Astrocyte (in vitro differentiated cells and primary cell): Measurements from ENCODE around the gene PDE7B. TPM values are rescaled to one million over a fixed set of nuclear protein-coding genes. Genes with fewer than 3 reads are reported as not detected.

Source experiments
- DNase-seq: peaks from one replicate; pipeline ENCODE4 v3.0.0-alpha.2; 2010; ENCODE audit warnings: low read depth
- FAIRE-seq: peaks from 2 replicates; lab custom pipeline; 2011; peaks lifted over from hg19 to GRCh38; lab: Jason Lieb, UNC
- H2AFZ ChIP-seq: 2 replicates; pipeline ENCODE4 v1.6.0; 2012; ENCODE audit warnings: low read depth, low read length, inconsistent platforms
- H3K27ac ChIP-seq: 2 replicates; pipeline ENCODE4 v1.5.1; 2011; ENCODE audit warnings: low read depth, low read length, inconsistent platforms
- H3K27me3 ChIP-seq: 2 replicates; pipeline ENCODE4 v1.6.0; 2011; ENCODE audit warnings: low read length, inconsistent platforms; ENCODE audit not compliant: insufficient read depth
- H3K36me3 ChIP-seq: 2 replicates; pipeline ENCODE4 v1.5.1; 2011; ENCODE audit warnings: low read length, inconsistent platforms; ENCODE audit not compliant: insufficient read depth
- H3K4me1 ChIP-seq: 2 replicates; pipeline ENCODE4 v1.5.1; 2011; ENCODE audit warnings: low read length, inconsistent platforms; ENCODE audit not compliant: insufficient read depth
- H3K4me2 ChIP-seq: 2 replicates; pipeline ENCODE4 v1.6.0; 2012; ENCODE audit warnings: low read length, inconsistent platforms
- H3K4me3 ChIP-seq: 2 replicates; pipeline ENCODE4 v1.5.1; 2011; ENCODE audit warnings: low read depth, mild to moderate bottlenecking, low read length, inconsistent platforms; ENCODE audit not compliant: insufficient read depth
- H3K79me2 ChIP-seq: 2 replicates; pipeline ENCODE4 v1.6.0; 2012; ENCODE audit warnings: mild to moderate bottlenecking, low read length, inconsistent platforms; ENCODE audit not compliant: insufficient read depth
- H3K9ac ChIP-seq: 2 replicates; pipeline ENCODE4 v1.6.0; 2012; ENCODE audit warnings: mild to moderate bottlenecking, low read length, inconsistent platforms
- H3K9me3 ChIP-seq: 2 replicates; pipeline ENCODE4 v1.5.1; 2012; ENCODE audit warnings: low read depth, mild to moderate bottlenecking, low read length, inconsistent platforms; ENCODE audit not compliant: insufficient read depth
- H4K20me1 ChIP-seq: 2 replicates; pipeline ENCODE4 v1.6.0; 2012; ENCODE audit warnings: low read length, inconsistent platforms; ENCODE audit not compliant: insufficient read depth
- H3K27ac Mint-ChIP-seq: one replicate; pipeline ENCODE4 v1.8.0; 2021; ENCODE audit warnings: mild to moderate bottlenecking, mixed read lengths; ENCODE audit not compliant: unreplicated experiment
- H3K27me3 Mint-ChIP-seq: one replicate; pipeline ENCODE4 v1.8.0; 2021; ENCODE audit warnings: low read depth, mixed read lengths; ENCODE audit not compliant: unreplicated experiment
- H3K36me3 Mint-ChIP-seq: one replicate; pipeline ENCODE4 v1.8.0; 2021; ENCODE audit warnings: low read depth, mixed read lengths; ENCODE audit not compliant: unreplicated experiment
- H3K4me1 Mint-ChIP-seq: one replicate; pipeline ENCODE4 v1.8.0; 2021; ENCODE audit warnings: low read depth, mixed read lengths; ENCODE audit not compliant: unreplicated experiment
- H3K4me3 Mint-ChIP-seq: one replicate; pipeline ENCODE4 v1.8.0; 2021; ENCODE audit warnings: mild to moderate bottlenecking, moderate library complexity, mixed read lengths; ENCODE audit not compliant: unreplicated experiment
- H3K9me3 Mint-ChIP-seq: one replicate; pipeline ENCODE4 v1.8.0; 2021; ENCODE audit warnings: mild to moderate bottlenecking, mixed read lengths; ENCODE audit not compliant: unreplicated experiment
- CTCF ChIP-seq: IDR thresholded peaks from 2 replicates; pipeline ENCODE4 v1.5.1; 2011; ENCODE audit warnings: low read depth, mild to moderate bottlenecking, inconsistent platforms, low read length, moderate library complexity; ENCODE audit not compliant: insufficient read depth
- EZH2 ChIP-seq: IDR thresholded peaks from 2 replicates; pipeline ENCODE4 v1.6.1; 2012; ENCODE audit warnings: mild to moderate bottlenecking, low read length, inconsistent platforms; ENCODE audit not compliant: insufficient read depth
- total RNA-seq: library from RNA; stranded (reverse); gene quantifications from 2 replicates; pipeline ENCODE4 v1.2.1, GENCODE V29; 2021

The PDE7B gene
- total RNA-seq, 1 donor from 2014 or later, result 0.27 TPM

- no peak overlapping the region for H3K4me2 ChIP-seq
- Mint-ChIP-seq H3K4me3 (no peak overlapping the region), H3K36me3 (no peaks in the 10 kb centered on the region), H3K27ac (no peak overlapping the region), H3K4me1 (peaks cover under 1% of the 10 kb centered on the region), H3K27me3 (no peaks in the 10 kb centered on the region), H3K9me3 (no peaks in the 10 kb centered on the region)
- no peak overlapping the region for H3K4me3 ChIP-seq
- DNase-seq, result no peak
- no peak for FAIRE-seq
- no peak for TF ChIP-seq CTCF
- TF ChIP-seq EZH2, result no peak
- no peaks in the 10 kb centered on the region for H3K79me2 ChIP-seq
- H3K27me3 ChIP-seq, result no peaks in the 10 kb centered on the region
- H3K36me3 ChIP-seq, result no peaks in the 10 kb centered on the region
- no peaks in the 10 kb centered on the region for H3K9me3 ChIP-seq
- H3K27ac ChIP-seq, result no peak overlapping the region
- H3K9ac ChIP-seq, result no peak overlapping the region
- no peak overlapping the region for H2AFZ ChIP-seq
- H4K20me1 ChIP-seq, result no peaks in the 10 kb centered on the region
- H3K4me1 ChIP-seq, result peaks cover under 1% of the 10 kb centered on the region
Measured at GRCh38 chr6:136030131-136030530, 178.6 kb downstream of the PDE7B start.

GRCh38 chr6:136031982-136032381 is 180.5 kb downstream of the PDE7B start:
- Mint-ChIP-seq H3K36me3 (no peaks in the 10 kb centered on the region), H3K27ac (no peak overlapping the region), H3K9me3 (no peaks in the 10 kb centered on the region), H3K4me3 (no peak overlapping the region), H3K27me3 (no peaks in the 10 kb centered on the region), H3K4me1 (peaks cover 2% of the 10 kb centered on the region)
- TF ChIP-seq EZH2 (no peak), CTCF (peak; percentile 67)
- Histone ChIP-seq H2AFZ (no peak overlapping the region), H3K36me3 (no peaks in the 10 kb centered on the region), H3K4me2 (no peak overlapping the region), H3K4me3 (no peak overlapping the region), H3K27me3 (no peaks in the 10 kb centered on the region), H3K9me3 (no peaks in the 10 kb centered on the region), H3K9ac (no peak overlapping the region), H3K27ac (no peak overlapping the region), H3K4me1 (peaks cover 9% of the 10 kb centered on the region), H4K20me1 (no peaks in the 10 kb centered on the region), H3K79me2 (no peaks in the 10 kb centered on the region)
- DNase-seq (no peak), FAIRE-seq (peak; percentile 32)

GRCh38 chr6:136033416-136033815 is 181.9 kb downstream of the PDE7B start:
- H3K9ac ChIP-seq, result no peak overlapping the region
- no peaks in the 10 kb centered on the region for H3K79me2 ChIP-seq
- peaks cover 21% of the 10 kb centered on the region for H3K4me1 ChIP-seq
- no peaks in the 10 kb centered on the region for H3K9me3 ChIP-seq
- no peak overlapping the region for H2AFZ ChIP-seq
- H3K4me2 ChIP-seq, result no peak overlapping the region
- no peak overlapping the region for H3K4me3 ChIP-seq
- no peaks in the 10 kb centered on the region for H3K27me3 Mint-ChIP-seq
- no peaks in the 10 kb centered on the region for H3K9me3 Mint-ChIP-seq
- FAIRE-seq (no peak), DNase-seq (no peak)
- TF ChIP-seq EZH2 (no peak), CTCF (no peak)
- no peak overlapping the region for H3K27ac Mint-ChIP-seq
- no peaks in the 10 kb centered on the region for H4K20me1 ChIP-seq
- H3K27me3 ChIP-seq, result no peaks in the 10 kb centered on the region
- no peak overlapping the region for H3K4me3 Mint-ChIP-seq
- H3K27ac ChIP-seq, result no peak overlapping the region
- H3K36me3 ChIP-seq, result no peaks in the 10 kb centered on the region
- H3K36me3 Mint-ChIP-seq, result no peaks in the 10 kb centered on the region
- H3K4me1 Mint-ChIP-seq, result peaks cover 7% of the 10 kb centered on the region
